Adrenal gland (tissue), 12 donors: ENCODE data around the gene UGDH. TPM values are rescaled to one million over a fixed set of nuclear protein-coding genes. Genes with fewer than 3 reads are reported as not detected.

Experiments used
- DNase-seq, 7 donors: peaks; one replicate each; pipeline ENCODE4 v3.0.0-alpha.2; 2019 to 2020
- H3K27ac ChIP-seq, 5 donors: fragments of 200-600 bp; sonication (generic) in 4 of 5; 1 replicate in 3 of 5; 2 replicates in 2 of 5; pipeline versions ENCODE4 v1.5.1 to v1.8.0; 2016 to 2020; ENCODE audit warnings: mild to moderate bottlenecking in 1 of 5
- H3K27me3 ChIP-seq: fragments of 200-600 bp; 2 replicates; pipeline ENCODE4 v1.8.0; 2021
- H3K36me3 ChIP-seq, 2 donors: fragments of 200-600 bp; replicated peaks in 1 of 2; 1 replicate in 1 of 2; 2 replicates in 1 of 2; pipeline versions ENCODE4 v1.5.1 to v1.8.0; 2018 to 2022
- H3K4me1 ChIP-seq, 2 donors: fragments of 200-600 bp; replicated peaks in 1 of 2; 1 replicate in 1 of 2; 2 replicates in 1 of 2; pipeline versions ENCODE4 v1.5.1 to v1.8.0; 2018 to 2021
- H3K4me3 ChIP-seq, 4 donors: fragments of 200-600 bp; sonication (generic) in 3 of 4; one replicate each; pipeline ENCODE4 v1.5.1; 2016 to 2018
- H3K9me3 ChIP-seq, 3 donors: fragments of 200-600 bp; sonication (generic) in 1 of 3; replicated peaks in 1 of 3; 1 replicate in 2 of 3; 2 replicates in 1 of 3; pipeline versions ENCODE4 v1.5.1 to v1.8.0; 2016 to 2021
- POLR2A ChIP-seq, 2 donors: fragments of 450-650 bp; IDR thresholded peaks; one replicate each; pipeline ENCODE4 v1.6.1; 2017; ENCODE audit warnings: antibody characterized with exemption in 2 of 2, mild to moderate bottlenecking in 2 of 2, moderate library complexity in 1 of 2
- WGBS, 4 donors: extraction: QIAGEN DNeasy Blood & Tissue Kit in 2 of 4; methylation state at CpG; one replicate each; pipeline versions ENCODE4 v1.1.5 to v1.1.7; 2013 to 2017; 5-methylcytosine and 5-hydroxymethylcytosine counted together
- intact Hi-C, 2 donors: fragments of 100-400 bp; cut with DNase I; formaldehyde crosslinking; loops; one replicate each; pipeline versions ENCODE4 v1.14.1 to v1.15.0; 2022 to 2023
- polyA plus RNA-seq, 3 donors: library from polyadenylated mRNA; stranded (reverse); fragments of 200-250 nt in 2 of 3; fragments of 350-450 nt in 1 of 3; fragmentation: Illumina TruSeq in 1 of 3; extraction: RNeasy Lipid Tissue Mini Kit (QIAGEN cat#74804) in 1 of 3; gene quantifications; one replicate each; pipeline ENCODE4 v1.2.3, GENCODE V29; 2013 to 2014
- total RNA-seq, 9 donors: library from RNA; depleted of rRNA in 4 of 9; stranded (reverse); fragments of >200 nt in 4 of 9; fragments of 120-200 nt in 1 of 9; fragmentation: NEBNext Ultra II Directional in 1 of 9; extraction: Animal tissue kit (Norgen Biotek cat#: 25700) in 1 of 9; gene quantifications; one replicate each; pipeline versions ENCODE4 v1.1.0 to v1.2.4, GENCODE V29; 2013 to 2023
- TF ChIP-seq, protein P1 (sequence below), 6 experiments: fragments of 450-650 bp in 4 of 6; fragments of 200-600 bp in 2 of 6; sonication (generic) in 1 of 6; IDR thresholded peaks; 1 replicate in 5 of 6; 2 replicates in 1 of 6; pipeline versions ENCODE4 v1.5.1 to v1.8.0; 2016 to 2021; ENCODE audit warnings: antibody characterized with exemption in 6 of 6, mild to moderate bottlenecking in 2 of 6, moderate library complexity in 1 of 6
- donor health status: healthy with polysubstance abuse.
- donor health status: Bipolar disorder and iron deficiency.
- donor health status: DM: yes; HTN: yes; CAD: no.
- donor health status: DM: no; HTN: no; CAD: no.
- donor health status: DM: no; HTN: no; CAD: no.
- donor health status: DM: yes; HTN: yes; CAD: no.

UGDH gene
- total and polyA plus RNA-seq, 12 donors, result 10.6 to 93.3 (median 47.5) TPM

- no peak for TF ChIP-seq POLR2A (IDR thresholded peaks at IDR 0.05)
- TF ChIP-seq, protein P1, sequence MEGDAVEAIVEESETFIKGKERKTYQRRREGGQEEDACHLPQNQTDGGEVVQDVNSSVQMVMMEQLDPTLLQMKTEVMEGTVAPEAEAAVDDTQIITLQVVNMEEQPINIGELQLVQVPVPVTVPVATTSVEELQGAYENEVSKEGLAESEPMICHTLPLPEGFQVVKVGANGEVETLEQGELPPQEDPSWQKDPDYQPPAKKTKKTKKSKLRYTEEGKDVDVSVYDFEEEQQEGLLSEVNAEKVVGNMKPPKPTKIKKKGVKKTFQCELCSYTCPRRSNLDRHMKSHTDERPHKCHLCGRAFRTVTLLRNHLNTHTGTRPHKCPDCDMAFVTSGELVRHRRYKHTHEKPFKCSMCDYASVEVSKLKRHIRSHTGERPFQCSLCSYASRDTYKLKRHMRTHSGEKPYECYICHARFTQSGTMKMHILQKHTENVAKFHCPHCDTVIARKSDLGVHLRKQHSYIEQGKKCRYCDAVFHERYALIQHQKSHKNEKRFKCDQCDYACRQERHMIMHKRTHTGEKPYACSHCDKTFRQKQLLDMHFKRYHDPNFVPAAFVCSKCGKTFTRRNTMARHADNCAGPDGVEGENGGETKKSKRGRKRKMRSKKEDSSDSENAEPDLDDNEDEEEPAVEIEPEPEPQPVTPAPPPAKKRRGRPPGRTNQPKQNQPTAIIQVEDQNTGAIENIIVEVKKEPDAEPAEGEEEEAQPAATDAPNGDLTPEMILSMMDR (IDR thresholded peaks at IDR 0.05), result no peak
- no peak overlapping the region for H3K4me3 ChIP-seq
- H3K36me3 ChIP-seq, result peaks cover 0 to 44% of the 10 kb centered on the region in 2 donors
- H3K27me3 ChIP-seq, result no peaks in the 10 kb centered on the region
- H3K27ac ChIP-seq, result no peak overlapping the region
- H3K4me1 ChIP-seq, result peaks cover 0 to 6% of the 10 kb centered on the region in 2 donors
- H3K9me3 ChIP-seq, result no peaks in the 10 kb centered on the region
- intact Hi-C loops, result no loop called here
- no peak for DNase-seq
Measured at GRCh38 chr4:39498727-39499020, 28.6 kb downstream of the UGDH start.

DNA sequence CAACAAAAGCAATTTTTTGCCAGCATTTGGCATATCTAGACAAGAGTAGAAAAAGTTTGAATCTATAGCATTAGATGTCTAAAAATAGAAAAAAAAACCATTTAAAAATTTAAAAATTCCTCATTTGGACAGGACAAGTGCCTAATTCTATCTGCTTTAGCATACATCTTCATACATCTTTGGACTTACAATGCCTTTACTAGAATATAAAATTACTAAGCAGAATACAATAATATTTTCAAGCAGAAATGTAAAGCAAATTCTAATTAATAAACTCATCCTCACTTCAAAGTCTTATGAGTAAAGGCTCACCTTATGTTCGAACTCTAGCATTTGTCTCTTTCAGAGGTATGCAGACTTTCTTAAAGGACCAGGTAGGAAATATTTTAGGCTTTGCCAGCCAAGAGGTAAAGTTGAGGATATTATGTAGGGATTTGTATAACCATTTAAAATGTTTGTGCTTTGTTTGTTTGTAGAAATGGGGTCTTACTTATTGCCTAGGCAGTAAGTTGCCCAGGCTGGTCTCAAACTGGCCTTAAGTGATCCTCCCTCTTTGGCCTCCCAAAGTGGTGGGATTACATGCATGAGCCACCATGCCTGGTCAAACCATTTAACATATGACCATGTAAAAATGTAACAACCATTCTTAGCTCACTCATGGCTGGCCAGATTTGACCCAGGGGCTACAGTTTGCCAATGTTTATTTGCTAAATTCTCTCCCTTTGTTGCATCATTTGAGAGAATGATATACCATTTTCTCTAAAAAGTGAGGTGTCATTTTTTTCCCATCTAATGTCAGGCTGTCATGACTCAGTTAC lies 29.1 kb downstream of the UGDH start:
- H3K4me3 ChIP-seq, result no peak overlapping the region
- no peaks in the 10 kb centered on the region for H3K9me3 ChIP-seq
- H3K27me3 ChIP-seq, result no peaks in the 10 kb centered on the region
- intact Hi-C loops, result no loop called here
- DNase-seq, result no peak
- no peak for TF ChIP-seq POLR2A (IDR thresholded peaks at IDR 0.05)
- TF ChIP-seq, protein P1 (IDR thresholded peaks at IDR 0.05), result no peak
- 85 to 97% (median 89%) methylated on average over 1 of the region's 1 CpG for WGBS, 4 donors
- H3K4me1 ChIP-seq, result peaks cover 0 to 6% of the 10 kb centered on the region in 2 donors
- peaks cover 0 to 38% of the 10 kb centered on the region in 2 donors for H3K36me3 ChIP-seq
- no peak overlapping the region for H3K27ac ChIP-seq

- Histone ChIP-seq H3K9me3 (no peaks in the 10 kb centered on the region), H3K4me3 (no peak overlapping the region), H3K27ac (no peak overlapping the region), H3K36me3 (peaks cover 0 to 22% of the 10 kb centered on the region in 2 donors), H3K4me1 (no peaks in the 10 kb centered on the region), H3K27me3 (no peaks in the 10 kb centered on the region)
- TF ChIP-seq POLR2A (IDR thresholded peaks at IDR 0.05), result no peak
- TF ChIP-seq, protein P1 (IDR thresholded peaks at IDR 0.05), result no peak
- WGBS, 4 donors, result 50 to 62% (median 58%) methylated on average over 4 of the region's 4 CpGs
- intact Hi-C loops, result no loop called here
- DNase-seq, result no peak
Measured at GRCh38 chr4:39495446-39496213, 31.6 kb downstream of the UGDH start.

- WGBS, 4 donors, result 89 to 98% (median 92%) methylated on average over 1 of the region's 1 CpG
- Histone ChIP-seq H3K36me3 (peaks cover 0 to 10% of the 10 kb centered on the region in 2 donors), H3K4me3 (no peak overlapping the region), H3K4me1 (no peaks in the 10 kb centered on the region), H3K27me3 (no peaks in the 10 kb centered on the region), H3K27ac (no peak overlapping the region), H3K9me3 (no peaks in the 10 kb centered on the region)
- no peak for TF ChIP-seq POLR2A (IDR thresholded peaks at IDR 0.05)
- TF ChIP-seq, protein P1 (IDR thresholded peaks at IDR 0.05), result no peak
- DNase-seq, result no peak
- intact Hi-C loops, result no loop called here
Measured at GRCh38 chr4:39494354-39494753, 32.9 kb downstream of the UGDH start.
